ENCODE measurements around the gene KIAA1328.

Gene KIAA1328

GRCh38 chr18:36950960-36951359 lies 122.0 kb downstream of the KIAA1328 start:
- DNase-seq (ENCODE audit: low read depth in 2 of 2) = no peak

- no peak for DNase-seq (ENCODE audit: low read depth in 2 of 2)
Measured at GRCh38 chr18:36953047-36953446, 124.1 kb downstream of the KIAA1328 start.

GRCh38 chr18:36960038-36960437 lies 131.1 kb downstream of the KIAA1328 start:
- DNase-seq (ENCODE audit: low read depth in 2 of 2) = no peak

- DNase-seq (ENCODE audit: low read depth in 2 of 2) = no peak
Measured at GRCh38 chr18:36963464-36963863, 134.5 kb downstream of the KIAA1328 start.

GRCh38 chr18:36974686-36975085 lies 145.8 kb downstream of the KIAA1328 start:
- no peak for DNase-seq (ENCODE audit: low read depth in 2 of 2)

- no peak for DNase-seq (ENCODE audit: low read depth in 2 of 2)
Measured at GRCh38 chr18:36977121-36977520, 148.2 kb downstream of the KIAA1328 start.

GRCh38 chr18:36993068-36993467 lies 164.1 kb downstream of the KIAA1328 start:
- no peak for DNase-seq (ENCODE audit: low read depth in 2 of 2)

- no peak for DNase-seq (ENCODE audit: low read depth in 2 of 2)
Measured at GRCh38 chr18:37006742-37007141, 177.8 kb downstream of the KIAA1328 start.

GRCh38 chr18:37012452-37012851 lies 183.5 kb downstream of the KIAA1328 start:
- DNase-seq (ENCODE audit: low read depth in 2 of 2) = no peak

- no peak for DNase-seq (ENCODE audit: low read depth in 2 of 2)
Measured at GRCh38 chr18:37019157-37019827, 190.4 kb downstream of the KIAA1328 start.

GRCh38 chr18:37033419-37033818 lies 204.5 kb downstream of the KIAA1328 start:
- DNase-seq (ENCODE audit: low read depth in 2 of 2) = no peak

GRCh38 chr18:37042381-37042780 lies 213.5 kb downstream of the KIAA1328 start:
- DNase-seq (ENCODE audit: low read depth in 2 of 2) = no peak

GRCh38 chr18:37055137-37055802 lies 226.3 kb downstream of the KIAA1328 start:
- DNase-seq (ENCODE audit: low read depth in 2 of 2) = no peak

GRCh38 chr18:37064187-37064586 lies 235.3 kb downstream of the KIAA1328 start:
- DNase-seq (ENCODE audit: low read depth in 2 of 2) = no peak

GRCh38 chr18:37065254-37065653 lies 236.3 kb downstream of the KIAA1328 start:
- DNase-seq (ENCODE audit: low read depth in 2 of 2) = no peak

- DNase-seq (ENCODE audit: low read depth in 2 of 2) = no peak
Measured at GRCh38 chr18:37084912-37085311, 256.0 kb downstream of the KIAA1328 start.

- no peak for DNase-seq (ENCODE audit: low read depth in 2 of 2)
Measured at GRCh38 chr18:37085362-37085761, 256.4 kb downstream of the KIAA1328 start.

GRCh38 chr18:37107748-37108522 lies 279.0 kb downstream of the KIAA1328 start:
- no peak for DNase-seq (ENCODE audit: low read depth in 2 of 2)

GRCh38 chr18:37122877-37123276 lies 293.9 kb downstream of the KIAA1328 start:
- DNase-seq (ENCODE audit: low read depth in 2 of 2) = no peak

GRCh38 chr18:37124516-37124915 lies 295.6 kb downstream of the KIAA1328 start:
- no peak for DNase-seq (ENCODE audit: low read depth in 2 of 2)

- no peak for DNase-seq (ENCODE audit: low read depth in 2 of 2)
Measured at GRCh38 chr18:37135177-37135576, 306.2 kb downstream of the KIAA1328 start.

GRCh38 chr18:37138456-37138855 lies 309.5 kb downstream of the KIAA1328 start:
- no peak for DNase-seq (ENCODE audit: low read depth in 2 of 2)

- no peak for DNase-seq (ENCODE audit: low read depth in 2 of 2)
Measured at GRCh38 chr18:37139876-37140275, 310.9 kb downstream of the KIAA1328 start.

All from stimulated activated CD4-positive, alpha-beta T cell treated with anti-CD3 and anti-CD28 coated beads, Interleukin-12 subunit alpha, Interleukin-12 subunit beta, amount 100 ng/mL, for 24 hours (primary cell).